Stomach (tissue), 9 donors: ENCODE results near the gene PRDM13. TPM values are rescaled to one million over a fixed set of nuclear protein-coding genes. Genes with fewer than 3 reads are reported as not detected.
"Not testable (repeated sequence)": the region's sequence is repeated elsewhere in the genome, so short reads cannot be mapped to it uniquely, and the experiment has no call there.

Experiments
- DNase-seq, 2 donors: peaks; one replicate each; pipeline versions ENCODE4 v3.0.0 to v3.0.0-alpha.2; 2013 to 2019
- H3K27ac ChIP-seq, 5 donors: fragments of 200-600 bp in 4 of 5; sonication (generic) in 4 of 5; one replicate each; pipeline ENCODE4 v1.5.1; 2013 to 2019; ENCODE audit warnings: mild to moderate bottlenecking in 1 of 5, moderate library complexity in 1 of 5
- H3K27me3 ChIP-seq, 3 donors: fragments of 200-600 bp; sonication (generic); one replicate each; pipeline ENCODE4 v1.5.1; 2017 to 2019; ENCODE audit warnings: mixed run types in 1 of 3
- H3K36me3 ChIP-seq, 4 donors: fragments of 200-600 bp; sonication (generic); 1 replicate in 3 of 4; 2 replicates in 1 of 4; pipeline ENCODE4 v1.5.1; 2016 to 2019
- H3K4me1 ChIP-seq, 4 donors: fragments of 200-600 bp; sonication (generic); one replicate each; pipeline ENCODE4 v1.5.1; 2016 to 2019
- H3K4me3 ChIP-seq, 4 donors: fragments of 200-600 bp; sonication (generic) in 3 of 4; one replicate each; pipeline ENCODE4 v1.5.1; 2016 to 2019; ENCODE audit warnings: mild to moderate bottlenecking in 1 of 4
- H3K9me3 ChIP-seq, 4 donors: fragments of 200-600 bp; sonication (generic); one replicate each; pipeline ENCODE4 v1.5.1; 2016 to 2019
- CTCF ChIP-seq, 7 experiments: fragments of 450-650 bp in 4 of 7; fragments of 200-600 bp in 3 of 7; sonication (generic) in 3 of 7; IDR thresholded peaks; one replicate each; pipeline ENCODE4 v1.5.1; 2016 to 2019; ENCODE audit warnings: antibody characterized with exemption in 7 of 7, control low read depth in 2 of 7, mild to moderate bottlenecking in 1 of 7
- EP300 ChIP-seq: sonication (generic); formaldehyde crosslinking; IDR thresholded peaks from one replicate; pipeline ENCODE4 v1.6.1; 2017; ENCODE audit warnings: antibody characterized with exemption
- POLR2A ChIP-seq, 4 donors: fragments of 450-650 bp; IDR thresholded peaks; one replicate each; pipeline ENCODE4 v1.6.1; 2016; ENCODE audit warnings: antibody characterized with exemption in 4 of 4, control low read depth in 2 of 4, mild to moderate bottlenecking in 1 of 4, moderate library complexity in 1 of 4
- POLR2AphosphoS5 ChIP-seq, 3 donors: sonication (generic); formaldehyde crosslinking; IDR thresholded peaks; one replicate each; pipeline ENCODE4 v1.6.1; 2016; ENCODE audit warnings: antibody characterized with exemption in 3 of 3
- whole genome bisulfite sequencing, 5 donors: extraction: QIAGEN DNeasy Blood & Tissue Kit in 3 of 5; methylation state at CpG; one replicate each; pipeline versions ENCODE4 v1.1.5 to v1.1.7; 2013 to 2018; 5-methylcytosine and 5-hydroxymethylcytosine counted together
- intact Hi-C: fragments of 100-400 bp; cut with DNase I; formaldehyde crosslinking; loops from one replicate; pipeline ENCODE4 v1.15.1; 2023; ENCODE audit warnings: low total_unique reads
- polyA plus RNA-seq, 3 donors: library from polyadenylated mRNA; stranded (reverse); fragments of 200-250 nt; gene quantifications; one replicate each; pipeline ENCODE4 v1.2.3, GENCODE V29; 2013
- total RNA-seq, 5 donors: library from RNA; depleted of rRNA; stranded (reverse); fragments of >200 nt; gene quantifications; one replicate each; pipeline versions ENCODE4 v1.1.0 to v1.2.3, GENCODE V29; 2014 to 2016
- donor health status: healthy with polysubstance abuse.
- donor health status: Bipolar disorder and iron deficiency.
- donor health status: healthy.

The PRDM13 gene
- total and polyA plus RNA-seq, 8 donors = not detected

- intact Hi-C loops = no loop called here
Measured at GRCh38 chr6:99619409-99619762, 12.8 kb downstream of the PRDM13 start.

GRCh38 chr6:99622044-99622443, 15.4 kb downstream of the PRDM13 start:
- intact Hi-C loops, DNase-seq, H3K4me3 ChIP-seq, H3K27ac ChIP-seq, H3K9me3 ChIP-seq, H3K4me1 ChIP-seq, H3K36me3 ChIP-seq: not testable (repeated sequence)
- 85 to 95% (median 88%) methylated on average over 2 of the region's 2 CpGs for WGBS, 5 donors
- H3K27me3 ChIP-seq = peaks cover 0 to 77% (median 53%) of the 10 kb centered on the region in 3 donors

More at GRCh38 chr6:99619409-99619762, 12.8 kb downstream of the PRDM13 start:
- Histone ChIP-seq H3K9me3 (peaks cover 0 to 10% (median 4%) of the 10 kb centered on the region in 4 donors), H3K27ac (no peak overlapping the region), H3K4me3 (no peak overlapping the region), H3K36me3 (no peaks in the 10 kb centered on the region), H3K4me1 (peaks cover 5 to 17% (median 10%) of the 10 kb centered on the region in 4 donors), H3K27me3 (peaks cover 20 to 96% (median 72%) of the 10 kb centered on the region in 3 donors)
- 16 to 25% (median 19%) methylated on average over 5 of the region's 5 CpGs for WGBS, 5 donors
- no peak for DNase-seq
- TF ChIP-seq EP300 (no peak), POLR2A (IDR thresholded peaks at IDR 0.05) (no peak), POLR2AphosphoS5 (IDR thresholded peaks at IDR 0.05) (no peak), CTCF (IDR thresholded peaks at IDR 0.05) (no peak)

GRCh38 chr6:99629293-99629692, 22.7 kb downstream of the PRDM13 start:
- DNase-seq = no peak
- H3K27me3 ChIP-seq = peaks cover 0 to 27% (median 7%) of the 10 kb centered on the region in 3 donors
- no peaks in the 10 kb centered on the region for H3K36me3 ChIP-seq
- H3K9me3 ChIP-seq = no peaks in the 10 kb centered on the region
- intact Hi-C loops = no loop called here
- H3K4me1 ChIP-seq = no peaks in the 10 kb centered on the region
- no peak overlapping the region for H3K27ac ChIP-seq
- TF ChIP-seq POLR2A (IDR thresholded peaks at IDR 0.05) = no peak
- no peak for TF ChIP-seq CTCF (IDR thresholded peaks at IDR 0.05)
- no peak for TF ChIP-seq POLR2AphosphoS5 (IDR thresholded peaks at IDR 0.05)
- TF ChIP-seq EP300 = no peak
- WGBS, 5 donors = 53 to 85% (median 66%) methylated on average over 3 of the region's 3 CpGs
- no peak overlapping the region for H3K4me3 ChIP-seq

- Histone ChIP-seq H3K27me3 (peaks cover 0 to 38% (median 0%) of the 10 kb centered on the region in 3 donors), H3K4me3 (no peak overlapping the region)
- intact Hi-C loops = no loop called here
Measured at GRCh38 chr6:99637629-99638028, 31.0 kb downstream of the PRDM13 start.

GRCh38 chr6:99638358-99638757, 31.7 kb downstream of the PRDM13 start:
- WGBS, 5 donors = 85 to 98% (median 88%) methylated on average over 1 of the region's 1 CpG
- Histone ChIP-seq H3K9me3 (peaks cover 0 to 24% (median 20%) of the 10 kb centered on the region in 4 donors), H3K27me3 (peaks cover 0 to 32% (median 0%) of the 10 kb centered on the region in 3 donors)
- H3K4me3 ChIP-seq, intact Hi-C loops, H3K36me3 ChIP-seq, DNase-seq, H3K27ac ChIP-seq, H3K4me1 ChIP-seq: not testable (repeated sequence)

More at GRCh38 chr6:99637629-99638028, 31.0 kb downstream of the PRDM13 start:
- TF ChIP-seq EP300 = no peak
- TF ChIP-seq CTCF (IDR thresholded peaks at IDR 0.05) = no peak
- no peak for TF ChIP-seq POLR2A (IDR thresholded peaks at IDR 0.05)
- TF ChIP-seq POLR2AphosphoS5 (IDR thresholded peaks at IDR 0.05) = no peak
- Histone ChIP-seq H3K27ac (no peak overlapping the region), H3K9me3 (peaks cover 0 to 24% (median 20%) of the 10 kb centered on the region in 4 donors), H3K4me1 (no peaks in the 10 kb centered on the region), H3K36me3 (no peaks in the 10 kb centered on the region)
- DNase-seq = no peak
- WGBS, 5 donors = 40 to 53% (median 50%) methylated on average over 1 of the region's 1 CpG
